Measurements from ENCODE around the gene SNRPA1. TPM values are rescaled to one million over a fixed set of nuclear protein-coding genes. Genes with fewer than 3 reads are reported as not detected.

SNRPA1 gene
- total and polyA plus RNA-seq, 4 donors = 37.6 to 54.1 (median 47.8) TPM

DNA sequence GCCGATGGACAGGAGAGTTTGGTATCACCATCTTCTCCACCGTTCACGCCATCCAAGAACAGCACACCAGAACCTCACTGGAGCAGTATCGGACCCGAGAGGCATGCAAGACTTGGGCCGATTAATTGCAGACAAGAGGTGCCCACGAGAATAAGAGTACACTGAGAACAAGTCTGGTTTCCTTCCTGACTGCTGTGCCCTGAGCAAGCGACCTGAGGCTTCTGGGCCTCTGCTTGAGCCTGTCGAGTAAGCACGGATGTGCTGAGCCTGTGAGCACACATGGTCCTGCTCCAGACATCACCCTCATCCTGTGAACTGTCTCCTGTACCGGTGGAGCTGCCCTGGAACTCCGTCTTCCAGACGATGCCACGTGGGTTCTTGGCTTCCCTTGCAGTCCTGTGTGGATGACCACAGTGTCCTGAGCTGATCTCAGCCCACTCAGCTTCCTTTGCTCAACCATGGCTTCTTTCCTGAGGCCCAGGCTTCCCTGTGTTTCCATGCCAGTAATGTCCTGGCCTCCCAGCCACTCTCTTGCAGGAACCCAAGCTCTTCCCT, 34.3 kb upstream of the SNRPA1 start:
- intact Hi-C loops (cut with DNase I) = no loop called here

DNA sequence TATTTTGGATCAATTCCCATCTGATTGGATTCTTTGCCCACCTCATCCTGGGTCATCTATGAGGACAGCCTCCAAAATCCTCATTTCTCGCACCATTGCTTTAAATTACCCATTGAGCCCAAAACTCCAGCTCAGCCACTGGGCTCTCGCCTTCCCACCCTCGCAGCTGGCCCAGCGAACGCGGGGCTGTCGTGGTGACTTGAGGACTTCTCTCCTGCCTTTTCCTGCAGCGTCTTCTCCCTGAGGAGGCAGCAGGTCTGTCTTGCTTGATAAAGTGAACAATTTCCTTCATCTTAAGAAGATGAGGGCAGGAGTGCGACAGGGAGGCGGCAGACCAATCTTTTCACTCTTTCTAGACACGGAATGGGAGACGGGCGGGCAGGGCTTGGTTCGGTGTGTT, 33.0 kb upstream of the SNRPA1 start:
- Histone ChIP-seq H3K4me1 (ENCODE audit: control insufficient read depth in 1 of 2, insufficient read depth in 2 of 2, low read length in 2 of 2) (no peaks in the 10 kb centered on the region), H3K4me3 (ENCODE audit: low read length in 2 of 2) (no peak overlapping the region), H3K36me3 (ENCODE audit: control insufficient read depth in 1 of 2, insufficient read depth in 2 of 2, low read length in 1 of 2) (no peaks in the 10 kb centered on the region), H3K27ac (ENCODE audit: low read depth in 1 of 2, low read length in 2 of 2) (no peak overlapping the region), H3K9me3 (ENCODE audit: control insufficient read depth, low read length) (no peaks in the 10 kb centered on the region), H3K27me3 (ENCODE audit: control insufficient read depth in 1 of 2, insufficient read depth in 2 of 2, low read length in 1 of 2) (no peaks in the 10 kb centered on the region)
- no peak for DNase-seq
- ATAC-seq (ENCODE audit: low FRiP score) = no peak
- intact Hi-C loops (cut with DNase I) = no loop called here
- 81 to 85% methylated on average over 14 of the region's 14 CpGs for WGBS, 2 donors

More for the DNA sequence above, 34.3 kb upstream of the SNRPA1 start:
- DNase-seq (no peak), ATAC-seq (ENCODE audit: low FRiP score) (no peak)
- H3K9me3 ChIP-seq (ENCODE audit: control insufficient read depth, low read length) = no peaks in the 10 kb centered on the region
- H3K27me3 ChIP-seq (ENCODE audit: control insufficient read depth in 1 of 2, insufficient read depth in 2 of 2, low read length in 1 of 2) = no peaks in the 10 kb centered on the region
- H3K36me3 ChIP-seq (ENCODE audit: control insufficient read depth in 1 of 2, insufficient read depth in 2 of 2, low read length in 1 of 2) = no peaks in the 10 kb centered on the region
- H3K4me1 ChIP-seq (ENCODE audit: control insufficient read depth in 1 of 2, insufficient read depth in 2 of 2, low read length in 2 of 2) = no peaks in the 10 kb centered on the region
- WGBS, 2 donors = 77 to 82% methylated on average over 14 of the region's 14 CpGs
- H3K27ac ChIP-seq (ENCODE audit: low read depth in 1 of 2, low read length in 2 of 2) = no peak overlapping the region
- no peak overlapping the region for H3K4me3 ChIP-seq (ENCODE audit: low read length in 2 of 2)

DNA sequence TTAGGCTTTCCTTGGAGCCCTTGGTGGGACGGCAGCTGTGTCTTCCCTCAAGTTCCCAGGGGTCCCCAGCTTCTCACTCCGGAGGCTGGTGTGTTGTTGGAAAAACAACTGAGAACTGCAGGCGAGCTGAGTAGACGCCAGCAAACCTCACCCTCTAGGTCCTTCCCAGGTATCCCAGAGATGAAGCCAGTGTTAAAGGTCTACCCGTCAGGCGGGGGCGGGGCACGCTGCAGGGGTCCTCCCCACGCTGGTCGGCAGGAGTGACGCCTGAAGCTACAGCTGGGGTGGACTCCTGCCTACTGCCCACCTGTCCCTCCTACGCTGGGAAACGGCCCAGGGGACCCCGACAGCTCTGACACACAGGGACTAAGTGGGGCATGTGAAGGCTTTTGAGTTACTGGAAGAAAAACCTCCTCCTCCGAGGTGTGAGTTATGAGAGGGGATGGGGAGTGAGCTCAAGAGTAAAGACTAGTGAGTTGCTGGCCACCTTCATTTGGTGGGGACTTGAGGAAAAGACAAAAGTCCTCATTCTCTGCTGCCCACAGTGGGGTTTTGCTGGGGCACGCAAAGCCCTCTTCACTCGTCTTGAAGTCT, 32.2 kb upstream of the SNRPA1 start:
- Histone ChIP-seq H3K27me3 (ENCODE audit: control insufficient read depth in 1 of 2, insufficient read depth in 2 of 2, low read length in 1 of 2) (no peaks in the 10 kb centered on the region), H3K4me3 (ENCODE audit: low read length in 2 of 2) (no peak overlapping the region), H3K4me1 (ENCODE audit: control insufficient read depth in 1 of 2, insufficient read depth in 2 of 2, low read length in 2 of 2) (no peaks in the 10 kb centered on the region), H3K36me3 (ENCODE audit: control insufficient read depth in 1 of 2, insufficient read depth in 2 of 2, low read length in 1 of 2) (no peaks in the 10 kb centered on the region), H3K9me3 (ENCODE audit: control insufficient read depth, low read length) (no peaks in the 10 kb centered on the region), H3K27ac (ENCODE audit: low read depth in 1 of 2, low read length in 2 of 2) (no peak overlapping the region)
- DNase-seq = no peak
- no peak for ATAC-seq (ENCODE audit: low FRiP score)
- intact Hi-C loops (cut with DNase I) = no loop called here
- 53 to 60% methylated on average over 17 of the region's 17 CpGs for WGBS, 2 donors

DNA sequence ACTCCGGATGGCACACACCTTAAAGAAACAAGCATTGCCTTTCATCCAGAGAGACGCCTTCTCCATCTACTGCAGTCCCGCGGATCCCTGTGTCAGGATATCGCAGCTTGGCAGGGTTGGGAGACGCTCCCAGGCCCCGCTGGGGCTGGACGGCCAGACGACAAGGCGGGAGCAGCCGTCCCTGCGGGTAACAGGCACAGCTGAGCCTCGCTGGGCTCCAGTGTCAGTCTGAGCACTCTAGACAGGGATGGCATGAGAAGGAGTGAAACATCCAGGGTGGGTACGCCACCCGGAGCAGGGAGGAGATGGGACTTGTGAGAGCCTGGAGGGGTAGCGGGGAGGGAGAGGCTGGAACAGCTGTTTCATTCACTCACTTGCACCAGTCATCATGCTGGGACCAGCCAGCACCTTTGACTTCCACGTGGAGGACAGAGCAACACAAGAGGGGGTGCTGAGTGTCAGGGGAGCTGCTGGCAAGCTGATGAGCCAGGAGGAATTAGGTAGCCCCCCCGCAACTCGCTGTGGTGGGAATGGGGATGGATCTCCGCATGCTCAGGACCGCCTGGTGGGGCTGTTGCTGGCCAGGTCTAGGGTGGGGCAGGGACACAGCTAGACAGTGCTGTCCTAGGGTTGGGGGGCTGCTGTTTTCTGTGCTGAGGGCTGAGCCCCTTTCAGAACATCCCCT, 31.6 kb upstream of the SNRPA1 start:
- H3K27me3 ChIP-seq (ENCODE audit: control insufficient read depth in 1 of 2, insufficient read depth in 2 of 2, low read length in 1 of 2) = no peaks in the 10 kb centered on the region
- intact Hi-C loops (cut with DNase I) = no loop called here
- H3K36me3 ChIP-seq (ENCODE audit: control insufficient read depth in 1 of 2, insufficient read depth in 2 of 2, low read length in 1 of 2) = no peaks in the 10 kb centered on the region
- no peak overlapping the region for H3K4me3 ChIP-seq (ENCODE audit: low read length in 2 of 2)
- 68 to 70% methylated on average over 21 of the region's 21 CpGs for whole genome bisulfite sequencing, 2 donors
- DNase-seq (no peak), ATAC-seq (ENCODE audit: low FRiP score) (no peak)
- H3K4me1 ChIP-seq (ENCODE audit: control insufficient read depth in 1 of 2, insufficient read depth in 2 of 2, low read length in 2 of 2) = no peaks in the 10 kb centered on the region
- no peaks in the 10 kb centered on the region for H3K9me3 ChIP-seq (ENCODE audit: control insufficient read depth, low read length)
- H3K27ac ChIP-seq (ENCODE audit: low read depth in 1 of 2, low read length in 2 of 2) = no peak overlapping the region

DNA sequence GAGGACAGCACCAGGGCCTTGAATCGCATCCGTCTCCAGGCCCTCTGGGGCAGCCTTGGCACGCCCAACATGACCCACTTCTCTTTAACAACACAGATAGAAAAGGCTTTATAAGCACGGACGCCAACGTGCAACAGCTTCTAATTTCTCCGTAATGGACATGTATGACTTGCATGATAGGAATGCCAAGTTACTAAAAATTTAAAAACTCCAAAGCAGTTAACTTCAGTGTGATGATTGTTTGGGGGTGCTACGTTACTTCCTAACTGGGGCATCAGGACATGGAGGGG, 30.9 kb upstream of the SNRPA1 start:
- WGBS, 2 donors = 76 to 77% methylated on average over 8 of the region's 8 CpGs
- H3K9me3 ChIP-seq (ENCODE audit: control insufficient read depth, low read length) = no peaks in the 10 kb centered on the region
- no peak overlapping the region for H3K4me3 ChIP-seq (ENCODE audit: low read length in 2 of 2)
- H3K4me1 ChIP-seq (ENCODE audit: control insufficient read depth in 1 of 2, insufficient read depth in 2 of 2, low read length in 2 of 2) = no peaks in the 10 kb centered on the region
- no peak overlapping the region for H3K27ac ChIP-seq (ENCODE audit: low read depth in 1 of 2, low read length in 2 of 2)
- H3K36me3 ChIP-seq (ENCODE audit: control insufficient read depth in 1 of 2, insufficient read depth in 2 of 2, low read length in 1 of 2) = no peaks in the 10 kb centered on the region
- intact Hi-C loops (cut with DNase I) = no loop called here
- DNase-seq (no peak), ATAC-seq (ENCODE audit: low FRiP score) (no peak)
- no peaks in the 10 kb centered on the region for H3K27me3 ChIP-seq (ENCODE audit: control insufficient read depth in 1 of 2, insufficient read depth in 2 of 2, low read length in 1 of 2)

DNA sequence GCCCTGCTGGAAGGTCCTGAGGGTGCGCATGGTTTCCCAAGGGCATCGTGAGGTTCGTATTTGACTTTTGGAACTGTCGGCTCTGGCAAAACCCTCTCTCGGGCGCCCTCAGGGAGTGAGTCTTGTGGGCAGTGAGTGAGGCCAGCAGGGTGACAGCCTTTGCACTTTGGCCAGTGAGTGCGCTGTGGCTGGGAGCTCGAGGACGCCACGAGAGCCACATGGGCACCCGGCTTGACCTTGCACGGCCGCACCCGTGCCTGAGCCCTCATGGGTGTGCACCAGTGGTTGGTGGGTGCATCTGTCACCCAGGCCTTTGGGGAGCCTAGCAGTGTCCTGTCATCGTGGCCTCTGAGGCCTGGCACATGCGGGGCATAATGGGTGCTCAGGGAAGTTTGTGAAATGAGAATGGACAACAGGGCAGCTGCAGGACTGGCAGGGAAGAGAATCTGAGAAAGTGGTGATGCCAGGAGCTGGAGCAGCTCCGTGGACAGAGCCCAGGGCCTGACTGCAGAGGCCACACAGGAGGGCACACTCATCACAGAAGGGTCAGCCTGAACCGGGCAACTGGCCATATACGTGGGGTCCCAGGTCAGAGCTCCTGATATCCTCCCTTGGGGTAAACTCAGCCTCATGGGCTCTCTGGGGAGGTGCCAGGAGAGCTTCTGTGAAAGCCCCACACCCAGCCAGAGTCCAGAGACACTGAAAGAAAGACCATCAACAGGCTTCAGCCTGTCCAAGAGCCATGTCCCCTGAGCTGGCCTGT, 30.4 kb upstream of the SNRPA1 start:
- intact Hi-C loops (cut with DNase I) = no loop called here
- no peak overlapping the region for H3K4me3 ChIP-seq (ENCODE audit: low read length in 2 of 2)
- no peaks in the 10 kb centered on the region for H3K9me3 ChIP-seq (ENCODE audit: control insufficient read depth, low read length)
- no peaks in the 10 kb centered on the region for H3K4me1 ChIP-seq (ENCODE audit: control insufficient read depth in 1 of 2, insufficient read depth in 2 of 2, low read length in 2 of 2)
- H3K27me3 ChIP-seq (ENCODE audit: control insufficient read depth in 1 of 2, insufficient read depth in 2 of 2, low read length in 1 of 2) = no peaks in the 10 kb centered on the region
- 90 to 93% methylated on average over 19 of the region's 19 CpGs for WGBS, 2 donors
- no peak for ATAC-seq (ENCODE audit: low FRiP score)
- no peak for DNase-seq
- H3K27ac ChIP-seq (ENCODE audit: low read depth in 1 of 2, low read length in 2 of 2) = no peak overlapping the region
- H3K36me3 ChIP-seq (ENCODE audit: control insufficient read depth in 1 of 2, insufficient read depth in 2 of 2, low read length in 1 of 2) = no peaks in the 10 kb centered on the region

DNA sequence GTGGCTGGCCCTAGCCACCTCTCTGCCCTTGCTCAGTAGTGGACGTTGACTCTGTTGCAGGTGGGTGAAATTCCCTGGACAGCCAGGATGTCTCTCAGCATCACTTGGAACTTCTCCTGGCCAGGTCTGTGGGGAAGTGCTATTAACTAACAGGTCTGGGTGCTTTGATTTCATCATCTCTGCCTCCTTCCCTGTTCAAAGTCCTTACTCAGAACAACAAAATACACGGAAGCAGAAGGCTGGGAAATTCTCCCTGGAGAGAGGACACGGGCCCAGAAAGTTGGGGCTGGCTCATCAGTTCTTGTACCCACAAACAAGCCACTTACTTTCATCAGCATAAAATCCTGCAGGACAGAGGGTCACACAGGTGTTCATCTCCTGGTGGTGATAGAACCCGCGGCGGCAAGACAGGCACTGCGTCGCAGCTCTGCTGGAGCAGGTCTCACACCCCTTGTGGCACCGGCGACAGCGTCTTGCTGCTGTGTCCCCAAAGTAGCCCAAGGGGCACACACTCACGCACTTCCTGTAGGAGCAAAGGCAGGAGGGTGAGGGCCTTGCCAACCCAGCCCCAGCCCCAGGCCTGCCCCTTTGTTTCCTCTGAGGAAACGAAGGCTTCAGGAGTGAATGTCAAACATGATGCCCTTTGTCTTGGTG, 29.6 kb upstream of the SNRPA1 start:
- H3K9me3 ChIP-seq (ENCODE audit: control insufficient read depth, low read length) = no peaks in the 10 kb centered on the region
- no peaks in the 10 kb centered on the region for H3K36me3 ChIP-seq (ENCODE audit: control insufficient read depth in 1 of 2, insufficient read depth in 2 of 2, low read length in 1 of 2)
- H3K4me3 ChIP-seq (ENCODE audit: low read length in 2 of 2) = no peak overlapping the region
- no peaks in the 10 kb centered on the region for H3K27me3 ChIP-seq (ENCODE audit: control insufficient read depth in 1 of 2, insufficient read depth in 2 of 2, low read length in 1 of 2)
- ATAC-seq (ENCODE audit: low FRiP score) (no peak), DNase-seq (no peak)
- WGBS, 2 donors = 84 to 89% methylated on average over 13 of the region's 13 CpGs
- no peaks in the 10 kb centered on the region for H3K4me1 ChIP-seq (ENCODE audit: control insufficient read depth in 1 of 2, insufficient read depth in 2 of 2, low read length in 2 of 2)
- no peak overlapping the region for H3K27ac ChIP-seq (ENCODE audit: low read depth in 1 of 2, low read length in 2 of 2)
- intact Hi-C loops (cut with DNase I) = no loop called here

DNA sequence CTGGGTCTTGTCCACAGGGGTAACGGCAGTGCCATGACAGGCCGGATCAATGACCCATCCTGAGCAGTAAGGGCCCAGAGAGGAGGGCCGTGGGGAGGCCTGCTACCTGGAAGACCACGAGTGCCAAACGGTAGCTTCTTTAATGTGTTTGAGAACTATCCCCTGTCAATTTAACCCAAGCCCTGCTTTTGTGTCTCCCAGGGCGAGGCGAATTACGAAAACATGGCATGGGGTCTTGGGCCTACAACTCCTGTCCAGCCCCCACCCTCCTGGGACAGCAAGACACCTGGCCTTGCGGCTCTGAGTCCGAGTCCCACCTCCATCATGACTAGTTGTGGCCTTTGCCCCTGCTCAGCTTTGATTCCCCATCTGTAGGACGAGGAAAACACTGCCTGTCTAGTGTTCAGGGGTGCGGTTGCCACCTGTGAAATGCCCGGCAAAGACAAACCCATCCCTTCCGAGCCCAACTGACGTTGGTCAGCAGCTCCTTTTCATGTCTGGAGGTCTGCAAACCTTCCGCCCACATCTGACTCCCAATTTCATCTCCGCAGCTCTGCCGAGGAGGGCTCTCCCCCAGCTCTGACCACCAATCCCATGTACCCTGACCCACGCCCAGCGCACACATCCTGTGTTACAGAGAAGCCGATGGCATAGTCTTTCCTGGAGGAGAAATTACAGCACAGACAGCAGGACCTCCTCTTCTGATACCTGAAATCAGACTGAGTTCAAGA, 28.9 kb upstream of the SNRPA1 start:
- intact Hi-C loops (cut with DNase I) = no loop called here
- ATAC-seq (ENCODE audit: low FRiP score) = no peak
- WGBS, 2 donors = 89 to 94% methylated on average over 21 of the region's 21 CpGs
- Histone ChIP-seq H3K4me1 (ENCODE audit: control insufficient read depth in 1 of 2, insufficient read depth in 2 of 2, low read length in 2 of 2) (no peaks in the 10 kb centered on the region), H3K27me3 (ENCODE audit: control insufficient read depth in 1 of 2, insufficient read depth in 2 of 2, low read length in 1 of 2) (no peaks in the 10 kb centered on the region), H3K36me3 (ENCODE audit: control insufficient read depth in 1 of 2, insufficient read depth in 2 of 2, low read length in 1 of 2) (no peaks in the 10 kb centered on the region), H3K4me3 (ENCODE audit: low read length in 2 of 2) (no peak overlapping the region), H3K9me3 (ENCODE audit: control insufficient read depth, low read length) (no peaks in the 10 kb centered on the region), H3K27ac (ENCODE audit: low read depth in 1 of 2, low read length in 2 of 2) (no peak overlapping the region)
- DNase-seq = no peak

Data from aorta (tissue), 5 donors.